GM21526 (cell line): ENCODE measurements around the gene ASCL5.

ENCODE experiments used
- ATAC-seq: cut with Tn5 transposase; IDR thresholded peaks from one replicate; pipeline ENCODE4 v1.9.1; 2021; ENCODE audit warnings: moderate library complexity; ENCODE audit not compliant: unreplicated experiment, low FRiP score

ASCL5 gene

GRCh38 chr1:201112926-201113325 lies 14.1 kb downstream of the ASCL5 start:
- no peak for ATAC-seq

- ATAC-seq = no peak
Measured at GRCh38 chr1:201112173-201112731, 14.7 kb downstream of the ASCL5 start, which contains the start of gene CACNA1S. Gene CACNA1S, minus strand, starts transcription at chr1:201112426. Its CDS starts 87 bp downstream, at chr1:201112339.

- ATAC-seq = no peak
Measured at GRCh38 chr1:201111672-201112071, 15.3 kb downstream of the ASCL5 start.

- no peak for ATAC-seq
Measured at GRCh38 chr1:201111156-201111555, 15.8 kb downstream of the ASCL5 start.

GRCh38 chr1:201110616-201111015 lies 16.4 kb downstream of the ASCL5 start:
- ATAC-seq = no peak

- ATAC-seq = no peak
Measured at GRCh38 chr1:201110138-201110537, 16.8 kb downstream of the ASCL5 start.

- no peak for ATAC-seq
Measured at GRCh38 chr1:201109651-201110050, 17.3 kb downstream of the ASCL5 start.

- ATAC-seq = no peak
Measured at GRCh38 chr1:201108614-201109013, 18.4 kb downstream of the ASCL5 start.

GRCh38 chr1:201105688-201106087 lies 21.3 kb downstream of the ASCL5 start:
- no peak for ATAC-seq

GRCh38 chr1:201104141-201104540 lies 22.8 kb downstream of the ASCL5 start:
- no peak for ATAC-seq

GRCh38 chr1:201103666-201104065 lies 23.3 kb downstream of the ASCL5 start:
- ATAC-seq = no peak

GRCh38 chr1:201100169-201100930 lies 26.6 kb downstream of the ASCL5 start:
- ATAC-seq = no peak

GRCh38 chr1:201098992-201099677 lies 27.8 kb downstream of the ASCL5 start:
- no peak for ATAC-seq

- ATAC-seq = no peak
Measured at GRCh38 chr1:201096977-201097856, 29.8 kb downstream of the ASCL5 start.

GRCh38 chr1:201096041-201096461 lies 30.9 kb downstream of the ASCL5 start:
- no peak for ATAC-seq

GRCh38 chr1:201095581-201095980 lies 31.4 kb downstream of the ASCL5 start:
- ATAC-seq = no peak

- no peak for ATAC-seq
Measured at GRCh38 chr1:201094832-201095231, 32.2 kb downstream of the ASCL5 start.

GRCh38 chr1:201093962-201094361 lies 33.0 kb downstream of the ASCL5 start:
- ATAC-seq = no peak

- no peak for ATAC-seq
Measured at GRCh38 chr1:201093561-201093960, 33.4 kb downstream of the ASCL5 start.

GRCh38 chr1:201092738-201093137 lies 34.2 kb downstream of the ASCL5 start:
- no peak for ATAC-seq

GRCh38 chr1:201091256-201091655 lies 35.7 kb downstream of the ASCL5 start:
- ATAC-seq = no peak
